ENCODE measurements around the gene GRM7.

GRM7 gene

DNA sequence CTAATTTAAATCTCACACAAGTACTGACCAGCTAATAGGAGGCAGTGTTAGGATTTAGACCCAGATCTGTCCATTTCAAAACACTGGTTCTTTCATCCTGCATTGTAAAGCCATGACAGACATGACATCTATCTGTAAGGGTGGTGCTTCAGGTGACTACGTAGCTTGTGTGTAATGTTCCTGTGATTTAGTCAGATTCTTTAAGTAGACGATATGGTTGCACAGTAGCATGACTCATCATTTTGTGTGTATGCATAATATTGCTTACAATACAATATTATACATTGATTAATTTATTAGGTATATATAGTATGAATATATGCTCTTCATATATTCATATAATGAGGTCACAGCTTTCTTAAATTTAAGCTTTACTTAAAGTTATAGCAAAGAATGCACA is 628.5 kb downstream of the GRM7 start:
- DNase-seq (ENCODE audit: low read depth) = no peak

DNA sequence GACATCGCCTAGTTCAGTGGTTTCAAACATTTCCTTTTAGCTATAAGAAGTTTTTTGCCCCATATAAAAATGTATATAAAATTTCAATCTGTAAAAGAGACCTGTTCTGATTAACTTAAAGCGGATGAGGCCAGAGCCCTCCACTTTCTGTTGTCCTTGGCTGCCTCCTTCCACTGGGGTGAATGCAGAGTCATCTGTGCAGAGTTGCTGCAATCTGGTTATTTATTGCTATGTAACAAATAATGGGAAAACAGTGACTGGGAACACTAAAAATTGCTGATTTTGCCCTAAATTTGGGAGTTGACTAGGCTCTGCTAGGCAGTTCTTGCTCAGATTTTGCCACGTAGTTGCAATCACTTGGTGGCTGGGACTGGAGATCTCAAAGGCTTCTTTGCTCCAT is 637.8 kb downstream of the GRM7 start:
- TF ChIP-seq, protein P1, sequence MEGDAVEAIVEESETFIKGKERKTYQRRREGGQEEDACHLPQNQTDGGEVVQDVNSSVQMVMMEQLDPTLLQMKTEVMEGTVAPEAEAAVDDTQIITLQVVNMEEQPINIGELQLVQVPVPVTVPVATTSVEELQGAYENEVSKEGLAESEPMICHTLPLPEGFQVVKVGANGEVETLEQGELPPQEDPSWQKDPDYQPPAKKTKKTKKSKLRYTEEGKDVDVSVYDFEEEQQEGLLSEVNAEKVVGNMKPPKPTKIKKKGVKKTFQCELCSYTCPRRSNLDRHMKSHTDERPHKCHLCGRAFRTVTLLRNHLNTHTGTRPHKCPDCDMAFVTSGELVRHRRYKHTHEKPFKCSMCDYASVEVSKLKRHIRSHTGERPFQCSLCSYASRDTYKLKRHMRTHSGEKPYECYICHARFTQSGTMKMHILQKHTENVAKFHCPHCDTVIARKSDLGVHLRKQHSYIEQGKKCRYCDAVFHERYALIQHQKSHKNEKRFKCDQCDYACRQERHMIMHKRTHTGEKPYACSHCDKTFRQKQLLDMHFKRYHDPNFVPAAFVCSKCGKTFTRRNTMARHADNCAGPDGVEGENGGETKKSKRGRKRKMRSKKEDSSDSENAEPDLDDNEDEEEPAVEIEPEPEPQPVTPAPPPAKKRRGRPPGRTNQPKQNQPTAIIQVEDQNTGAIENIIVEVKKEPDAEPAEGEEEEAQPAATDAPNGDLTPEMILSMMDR (IDR thresholded peaks at IDR 0.05; ENCODE audit: control insufficient read depth, insufficient read depth, low read depth, low read length, missing control alignments) = no peak
- no peak overlapping the region for H3K4me3 ChIP-seq (ENCODE audit: control insufficient read depth, low read depth, low read length)
- no peak for DNase-seq (ENCODE audit: low read depth)

More for the DNA sequence above, 628.5 kb downstream of the GRM7 start:
- no peak overlapping the region for H3K4me3 ChIP-seq (ENCODE audit: control insufficient read depth, low read depth, low read length)
- TF ChIP-seq, protein P1 (IDR thresholded peaks at IDR 0.05; ENCODE audit: control insufficient read depth, insufficient read depth, low read depth, low read length, missing control alignments) = no peak

DNA sequence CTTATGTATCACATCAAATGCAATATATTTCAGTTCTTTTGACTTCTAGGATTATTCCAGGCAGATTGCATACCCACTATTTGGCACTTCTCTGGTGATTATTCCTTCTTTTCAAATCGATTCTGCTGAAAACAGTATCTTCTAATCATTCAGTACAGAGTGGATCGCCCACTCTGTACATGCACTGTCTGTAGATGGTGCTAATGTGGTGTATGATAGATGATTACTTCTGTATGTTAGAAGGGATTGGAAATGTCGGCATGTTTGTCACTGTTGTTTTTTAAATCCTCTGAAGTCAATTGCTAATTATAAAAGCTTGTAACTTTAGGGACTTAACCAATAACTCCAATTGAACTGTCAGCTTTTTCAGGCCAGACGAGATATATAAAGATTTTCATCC is 642.5 kb downstream of the GRM7 start:
- TF ChIP-seq, protein P1 (IDR thresholded peaks at IDR 0.05; ENCODE audit: control insufficient read depth, insufficient read depth, low read depth, low read length, missing control alignments) = no peak
- no peak for DNase-seq (ENCODE audit: low read depth)
- no peak overlapping the region for H3K4me3 ChIP-seq (ENCODE audit: control insufficient read depth, low read depth, low read length)

DNA sequence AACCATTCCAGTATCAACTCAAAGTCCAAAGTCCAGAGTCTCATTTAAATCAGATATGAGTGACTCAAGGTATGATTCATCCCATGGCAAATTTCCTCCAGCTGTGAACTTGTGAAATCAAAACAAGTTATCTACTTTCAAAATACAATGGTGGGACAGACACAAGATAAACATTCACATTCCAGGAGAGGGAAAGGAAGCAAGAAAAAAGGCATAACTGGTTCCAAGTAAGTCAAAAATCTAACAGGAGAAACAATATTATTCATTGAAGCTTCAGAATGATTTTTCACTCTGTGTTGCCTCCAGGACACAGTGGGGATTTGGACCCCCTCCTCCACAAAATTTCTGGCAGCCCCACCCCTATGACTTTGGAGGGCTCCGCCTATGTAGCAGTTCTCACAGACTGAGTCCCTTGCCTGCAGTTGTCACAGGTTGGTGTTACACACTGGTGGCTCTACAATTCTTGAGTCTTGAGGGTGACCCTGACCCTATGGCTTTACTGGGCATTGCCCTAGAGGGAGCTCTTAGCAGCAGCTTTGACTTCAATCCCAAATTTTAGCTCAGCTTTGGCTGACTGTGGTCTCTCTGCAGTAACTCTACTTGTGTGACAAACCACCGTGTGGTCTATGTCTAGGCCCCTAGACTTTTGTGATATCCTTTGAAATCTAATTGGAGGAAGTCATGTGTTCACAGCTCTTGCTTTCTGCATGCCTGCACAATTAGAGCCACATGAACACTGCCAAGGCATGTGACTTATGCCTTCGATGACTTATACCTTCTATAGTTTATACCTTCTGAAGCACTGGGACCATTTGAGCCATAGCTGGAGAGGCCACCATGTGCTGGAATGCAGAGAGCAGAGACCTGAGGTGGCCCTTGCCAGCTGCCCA is 644.2 kb downstream of the GRM7 start:
- no peak overlapping the region for H3K4me3 ChIP-seq (ENCODE audit: control insufficient read depth, low read depth, low read length)
- DNase-seq (ENCODE audit: low read depth) = no peak
- TF ChIP-seq, protein P1 (IDR thresholded peaks at IDR 0.05; ENCODE audit: control insufficient read depth, insufficient read depth, low read depth, low read length, missing control alignments) = no peak

DNA sequence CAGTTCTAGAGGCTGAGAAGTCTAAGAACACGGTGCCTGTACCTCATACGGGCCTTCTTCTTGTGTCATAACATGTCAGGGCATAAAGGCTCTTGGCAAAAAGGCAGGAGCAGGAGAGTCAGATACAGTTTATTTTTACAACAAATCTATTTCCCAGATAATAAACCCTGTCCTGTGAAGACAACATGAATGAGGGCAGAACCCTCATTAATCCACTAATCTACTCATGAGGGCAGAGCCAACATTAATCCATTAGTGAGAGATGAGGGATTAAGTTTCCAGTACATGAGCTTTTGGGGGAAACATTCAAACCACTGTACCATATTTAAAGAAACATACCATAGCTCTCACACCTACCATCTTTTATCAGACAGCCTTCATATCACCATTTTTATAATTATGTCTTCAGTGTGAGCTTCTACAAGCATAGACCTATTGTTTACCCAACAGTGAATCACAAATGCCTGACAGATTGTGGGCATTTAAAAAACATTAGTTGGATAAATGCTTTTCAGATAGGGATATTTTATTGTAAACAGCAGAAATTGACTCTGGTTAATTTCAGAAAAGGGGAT is 645.8 kb downstream of the GRM7 start:
- TF ChIP-seq, protein P1 (IDR thresholded peaks at IDR 0.05; ENCODE audit: control insufficient read depth, insufficient read depth, low read depth, low read length, missing control alignments) = no peak
- no peak for DNase-seq (ENCODE audit: low read depth)
- H3K4me3 ChIP-seq (ENCODE audit: control insufficient read depth, low read depth, low read length) = no peak overlapping the region

DNA sequence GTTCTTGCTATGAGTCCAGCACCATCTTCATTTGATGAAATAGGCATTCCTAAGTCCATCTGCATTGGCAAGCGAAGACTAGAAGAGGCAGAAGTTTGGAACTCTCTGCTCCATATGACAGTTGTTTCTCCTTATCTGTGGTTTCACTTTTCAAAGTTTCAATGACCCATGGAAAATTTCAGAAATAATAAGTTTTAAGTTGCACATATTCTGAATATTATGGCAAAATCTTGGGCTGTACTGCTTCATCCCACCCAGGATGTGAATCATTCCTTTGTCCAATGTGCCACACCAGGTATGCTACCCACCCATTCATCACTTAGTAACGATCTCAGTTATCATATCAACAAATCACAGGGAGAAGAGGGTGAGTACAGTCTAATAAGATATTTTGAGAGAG is 647.9 kb downstream of the GRM7 start:
- TF ChIP-seq, protein P1 (IDR thresholded peaks at IDR 0.05; ENCODE audit: control insufficient read depth, insufficient read depth, low read depth, low read length, missing control alignments) = no peak
- no peak overlapping the region for H3K4me3 ChIP-seq (ENCODE audit: control insufficient read depth, low read depth, low read length)
- DNase-seq (ENCODE audit: low read depth) = no peak
